Activated CD4-positive, alpha-beta memory T cell treated with anti-CD3 and anti-CD28 coated beads, Interleukin-2, amount 10 ng/mL, durations not matched to agents 7 days and 5 days (primary cell): ENCODE measurements around the gene SORCS3. TPM values are rescaled to one million over a fixed set of nuclear protein-coding genes. Genes with fewer than 3 reads are reported as not detected.

Experiments used
- CTCF ChIA-PET: fragments of 350-600 bp; sonication (Branson Sonifier 250); formaldehyde crosslinking; loops from one replicate; lab custom pipeline; 2021; ENCODE audit warnings: antibody characterized with exemption, inconsistent platforms; lab: Charles Lee
- POLR2A ChIA-PET: fragments of 350-600 bp; sonication (Branson Sonifier 250); formaldehyde crosslinking; loops from one replicate; lab custom pipeline; 2021; ENCODE audit warnings: antibody characterized with exemption; lab: Charles Lee
- DNase-seq: peaks from one replicate; pipeline ENCODE4 v3.0.0-alpha.2; 2020
- H3K27ac Mint-ChIP-seq: one replicate; pipeline ENCODE4 v1.8.0; 2021; ENCODE audit warnings: mild to moderate bottlenecking, mixed read lengths
- H3K27me3 Mint-ChIP-seq: one replicate; pipeline ENCODE4 v1.8.0; 2021; ENCODE audit warnings: mixed read lengths
- H3K36me3 Mint-ChIP-seq: one replicate; pipeline ENCODE4 v1.8.0; 2021; ENCODE audit warnings: low read depth, mixed read lengths
- H3K4me1 Mint-ChIP-seq: one replicate; pipeline ENCODE4 v1.8.0; 2021; ENCODE audit warnings: mixed read lengths
- H3K4me3 Mint-ChIP-seq: one replicate; pipeline ENCODE4 v1.8.0; 2021; ENCODE audit warnings: mild to moderate bottlenecking, mixed read lengths
- H3K9me3 Mint-ChIP-seq: one replicate; pipeline ENCODE4 v1.8.0; 2021; ENCODE audit warnings: mixed read lengths
- total RNA-seq, 2 experiments: library from RNA; stranded (reverse); gene quantifications; one replicate each; pipeline ENCODE4 v1.2.3, GENCODE V29; 2021

Gene SORCS3
- total RNA-seq, 2 experiments from 2014 or later = not detected

DNA sequence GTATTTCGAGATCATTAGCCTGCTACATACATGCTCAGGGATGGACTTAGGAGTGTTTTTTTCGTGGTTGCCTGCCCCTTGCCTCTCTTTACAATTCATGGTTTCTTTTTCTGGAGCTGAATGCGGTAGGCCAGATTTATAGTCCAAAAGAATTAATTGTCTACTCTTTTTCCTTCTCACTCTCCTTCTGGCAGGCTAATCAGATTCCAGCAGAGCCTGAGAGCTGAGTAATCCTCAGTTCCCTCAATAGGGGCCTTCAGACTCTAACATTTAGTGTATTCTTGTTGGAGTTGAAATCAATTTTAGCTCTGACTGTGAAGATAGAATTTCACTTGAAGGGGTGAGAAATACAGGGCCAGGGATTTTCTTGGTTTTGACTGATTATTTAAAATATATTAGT, 16.4 kb downstream of the SORCS3 start:
- POLR2A ChIA-PET = no interaction called here
- Mint-ChIP-seq H3K36me3 (no peaks in the 10 kb centered on the region), H3K27ac (no peak overlapping the region), H3K4me1 (no peaks in the 10 kb centered on the region), H3K27me3 (peaks cover 10% of the 10 kb centered on the region), H3K9me3 (no peaks in the 10 kb centered on the region), H3K4me3 (no peak overlapping the region)
- CTCF ChIA-PET = no interaction called here
- DNase-seq = no peak

DNA sequence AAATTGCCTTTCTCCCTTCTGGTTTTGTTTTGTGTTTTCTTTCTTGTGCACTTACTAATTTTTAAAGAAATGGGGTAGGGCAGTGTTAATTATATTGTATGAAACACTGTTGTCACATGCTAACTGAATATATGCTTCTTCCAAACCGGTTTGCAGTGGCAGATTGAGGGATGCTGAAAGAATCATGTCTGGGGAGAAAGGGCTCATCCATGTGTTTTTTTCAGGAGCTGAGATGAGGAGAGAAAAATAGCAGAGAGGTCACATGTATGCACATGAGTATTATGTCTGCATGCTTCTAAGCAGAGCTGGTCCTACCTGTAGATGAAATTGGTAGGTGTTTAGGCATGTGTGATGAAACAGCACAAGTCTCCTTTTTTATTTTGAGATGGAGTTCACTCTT, 17.0 kb downstream of the SORCS3 start:
- no peaks in the 10 kb centered on the region for H3K9me3 Mint-ChIP-seq
- no peak overlapping the region for H3K4me3 Mint-ChIP-seq
- H3K27me3 Mint-ChIP-seq = peaks cover 10% of the 10 kb centered on the region
- ChIA-PET CTCF (no interaction called here), POLR2A (no interaction called here)
- no peak overlapping the region for H3K27ac Mint-ChIP-seq
- no peak for DNase-seq
- H3K36me3 Mint-ChIP-seq = no peaks in the 10 kb centered on the region
- H3K4me1 Mint-ChIP-seq = no peaks in the 10 kb centered on the region

DNA sequence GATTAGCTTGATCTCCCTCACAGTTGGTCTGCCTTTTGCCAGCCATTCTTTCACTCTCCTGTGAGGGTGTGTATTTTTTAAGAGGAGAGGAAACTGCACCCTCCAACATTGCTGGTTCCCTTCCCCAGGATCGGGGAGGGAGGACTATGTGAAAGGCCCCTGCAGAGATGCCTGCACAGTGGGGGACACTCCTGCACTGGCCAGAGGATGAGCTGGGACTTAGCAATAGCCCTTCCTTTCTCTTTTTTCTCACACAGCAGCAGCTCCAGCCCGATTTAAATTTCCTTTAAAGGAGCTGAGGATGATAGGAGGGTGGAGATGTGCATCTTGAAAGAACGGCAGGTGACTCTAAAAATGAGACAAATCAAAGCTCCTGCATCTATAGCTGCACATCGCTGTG, 18.7 kb downstream of the SORCS3 start:
- POLR2A ChIA-PET = no interaction called here
- CTCF ChIA-PET = no interaction called here
- H3K4me3 Mint-ChIP-seq = no peak overlapping the region
- no peak overlapping the region for H3K27ac Mint-ChIP-seq
- no peaks in the 10 kb centered on the region for H3K36me3 Mint-ChIP-seq
- no peaks in the 10 kb centered on the region for H3K9me3 Mint-ChIP-seq
- H3K27me3 Mint-ChIP-seq = peaks cover 7% of the 10 kb centered on the region
- no peaks in the 10 kb centered on the region for H3K4me1 Mint-ChIP-seq
- DNase-seq = no peak

DNA sequence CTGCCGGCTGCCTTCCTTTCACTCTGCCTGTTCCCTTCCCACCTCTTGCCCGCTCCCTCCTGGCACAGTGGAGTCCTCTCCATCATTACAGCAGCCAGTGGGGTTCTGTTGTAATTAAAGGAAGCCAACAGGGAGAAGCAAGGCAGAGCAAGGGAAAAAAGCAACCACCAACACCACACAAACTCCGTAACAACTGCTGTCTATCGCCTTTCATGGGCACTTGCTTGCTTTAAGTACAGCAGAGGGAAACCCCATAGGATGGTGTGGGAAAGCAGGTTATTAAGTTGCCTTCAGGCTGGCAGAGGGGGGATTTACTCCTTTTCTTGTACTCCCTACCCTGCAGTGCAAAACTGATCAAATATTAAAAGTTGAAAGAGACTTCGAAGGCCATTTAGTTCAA, 22.0 kb downstream of the SORCS3 start:
- H3K36me3 Mint-ChIP-seq = no peaks in the 10 kb centered on the region
- ChIA-PET POLR2A (no interaction called here), CTCF (no interaction called here)

DNA sequence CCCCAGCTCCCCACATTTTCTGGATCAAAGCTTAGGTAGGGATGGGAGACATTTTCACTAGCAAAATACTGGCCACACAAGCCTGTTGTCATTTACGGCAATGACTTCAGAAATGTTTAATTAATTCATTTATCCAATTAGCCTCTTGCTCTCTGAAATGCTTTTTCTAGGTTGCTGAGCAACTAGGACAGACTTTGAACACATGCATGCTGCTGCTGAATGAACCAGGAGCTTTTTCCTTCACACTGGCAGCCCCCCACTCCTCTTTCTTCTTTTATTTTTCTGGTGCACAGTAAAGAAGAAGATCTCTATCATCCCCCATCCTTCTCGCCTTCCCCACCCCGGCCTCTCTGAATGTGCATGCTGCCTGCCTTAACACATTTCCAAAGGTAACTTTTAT, 22.5 kb downstream of the SORCS3 start:
- no peak for DNase-seq
- no peaks in the 10 kb centered on the region for H3K36me3 Mint-ChIP-seq
- no peaks in the 10 kb centered on the region for H3K9me3 Mint-ChIP-seq
- ChIA-PET POLR2A (no interaction called here), CTCF (no interaction called here)
- H3K4me1 Mint-ChIP-seq = no peaks in the 10 kb centered on the region
- H3K27ac Mint-ChIP-seq = no peak overlapping the region
- no peak overlapping the region for H3K4me3 Mint-ChIP-seq
- peaks cover 4% of the 10 kb centered on the region for H3K27me3 Mint-ChIP-seq

More for the DNA sequence above, 22.0 kb downstream of the SORCS3 start:
- Mint-ChIP-seq H3K27ac (no peak overlapping the region), H3K27me3 (peaks cover 4% of the 10 kb centered on the region), H3K4me1 (no peaks in the 10 kb centered on the region), H3K9me3 (no peaks in the 10 kb centered on the region), H3K4me3 (no peak overlapping the region)
- DNase-seq = no peak

DNA sequence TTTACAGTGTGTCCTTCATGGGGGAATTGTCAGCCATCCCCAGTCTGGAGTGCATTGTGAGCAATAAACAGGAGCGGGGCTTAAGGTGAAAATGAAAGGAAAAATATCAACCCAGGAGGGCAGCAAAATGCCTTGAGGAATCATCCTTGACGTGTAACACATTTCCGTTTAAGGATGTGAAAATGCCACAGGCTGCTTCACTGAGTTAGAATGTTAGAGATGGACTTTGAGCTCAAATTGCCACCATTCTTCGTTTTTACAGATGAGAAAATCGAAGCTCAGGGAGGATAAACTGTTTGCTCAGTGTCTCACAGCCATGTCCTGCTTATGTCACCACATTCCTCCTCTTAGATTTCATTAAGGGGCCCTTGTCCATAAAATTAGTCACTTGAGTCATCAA, 23.1 kb downstream of the SORCS3 start:
- no peaks in the 10 kb centered on the region for H3K36me3 Mint-ChIP-seq
- peaks cover 2% of the 10 kb centered on the region for H3K27me3 Mint-ChIP-seq
- H3K4me1 Mint-ChIP-seq = no peaks in the 10 kb centered on the region
- no peaks in the 10 kb centered on the region for H3K9me3 Mint-ChIP-seq
- H3K27ac Mint-ChIP-seq = no peak overlapping the region
- H3K4me3 Mint-ChIP-seq = no peak overlapping the region
- CTCF ChIA-PET = no interaction called here
- no peak for DNase-seq
- POLR2A ChIA-PET = no interaction called here

DNA sequence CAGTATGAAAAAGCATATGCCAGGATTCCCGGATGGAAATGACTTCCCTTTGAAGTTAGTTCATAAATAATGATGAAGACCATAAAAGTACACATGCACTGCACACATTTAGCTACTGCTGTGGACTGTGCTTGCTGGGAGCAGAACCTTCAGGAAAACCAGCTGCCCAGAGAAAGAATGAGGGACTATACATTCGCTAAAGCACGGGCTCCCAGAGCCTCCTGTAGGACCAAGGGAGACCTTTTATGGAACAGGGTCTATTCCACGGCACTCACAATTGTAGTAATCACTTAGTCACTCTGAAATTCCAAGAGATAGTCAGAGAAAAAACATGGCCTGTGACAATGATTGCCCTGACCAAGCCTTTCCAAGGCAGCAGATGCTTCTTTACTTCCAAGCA, 24.1 kb downstream of the SORCS3 start:
- no peak for DNase-seq
- POLR2A ChIA-PET = no interaction called here
- H3K27ac Mint-ChIP-seq = no peak overlapping the region
- H3K27me3 Mint-ChIP-seq = peaks cover under 1% of the 10 kb centered on the region
- CTCF ChIA-PET = no interaction called here
- H3K4me1 Mint-ChIP-seq = no peaks in the 10 kb centered on the region
- H3K9me3 Mint-ChIP-seq = no peaks in the 10 kb centered on the region
- no peak overlapping the region for H3K4me3 Mint-ChIP-seq
- no peaks in the 10 kb centered on the region for H3K36me3 Mint-ChIP-seq

DNA sequence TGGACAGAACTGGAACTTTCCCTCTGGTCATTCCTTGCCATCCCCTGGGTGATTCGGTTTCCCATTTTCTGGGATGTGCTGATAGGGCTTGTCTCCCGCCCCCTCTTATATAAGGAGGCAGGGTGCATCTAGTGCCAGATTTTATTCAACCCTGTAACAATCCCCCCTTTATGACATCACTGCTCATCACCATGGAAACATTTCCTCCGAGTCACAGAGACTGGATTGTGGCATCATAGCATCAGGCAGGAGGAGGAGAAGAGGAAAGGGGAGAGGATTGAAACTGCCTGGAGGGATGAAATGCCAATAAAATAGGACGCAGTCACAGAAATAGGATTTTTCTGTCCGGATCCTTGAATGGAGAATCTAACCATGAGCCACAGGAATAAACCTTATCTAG, 25.0 kb downstream of the SORCS3 start:
- POLR2A ChIA-PET = no interaction called here
- CTCF ChIA-PET = no interaction called here
- Mint-ChIP-seq H3K9me3 (no peaks in the 10 kb centered on the region), H3K4me3 (no peak overlapping the region), H3K4me1 (no peaks in the 10 kb centered on the region), H3K27ac (no peak overlapping the region), H3K36me3 (no peaks in the 10 kb centered on the region), H3K27me3 (no peaks in the 10 kb centered on the region)
- DNase-seq = no peak

DNA sequence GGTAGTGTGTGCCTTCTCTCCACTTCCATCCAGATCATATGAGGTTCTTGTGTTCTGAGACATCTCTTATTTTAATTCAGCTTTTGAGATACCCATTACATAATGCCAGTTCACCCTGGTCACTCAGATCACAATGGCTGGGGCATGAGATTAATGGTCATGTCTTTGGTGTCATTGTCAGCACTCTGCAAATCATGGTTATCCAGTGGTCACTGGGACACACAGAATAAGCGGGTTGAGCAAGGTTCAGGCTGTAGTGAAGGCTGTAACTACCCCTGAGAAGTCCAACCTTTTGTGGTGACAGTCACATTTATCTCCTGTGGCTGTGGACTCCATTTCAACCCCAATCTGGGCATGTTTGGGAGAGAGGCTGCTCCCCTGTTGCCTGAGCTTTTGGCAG, 35.8 kb downstream of the SORCS3 start:
- DNase-seq = no peak
- H3K36me3 Mint-ChIP-seq = no peaks in the 10 kb centered on the region
- no peak overlapping the region for H3K4me3 Mint-ChIP-seq
- no peaks in the 10 kb centered on the region for H3K4me1 Mint-ChIP-seq
- ChIA-PET CTCF (no interaction called here), POLR2A (no interaction called here)
- no peaks in the 10 kb centered on the region for H3K9me3 Mint-ChIP-seq
- H3K27ac Mint-ChIP-seq = no peak overlapping the region
- H3K27me3 Mint-ChIP-seq = peaks cover 22% of the 10 kb centered on the region

DNA sequence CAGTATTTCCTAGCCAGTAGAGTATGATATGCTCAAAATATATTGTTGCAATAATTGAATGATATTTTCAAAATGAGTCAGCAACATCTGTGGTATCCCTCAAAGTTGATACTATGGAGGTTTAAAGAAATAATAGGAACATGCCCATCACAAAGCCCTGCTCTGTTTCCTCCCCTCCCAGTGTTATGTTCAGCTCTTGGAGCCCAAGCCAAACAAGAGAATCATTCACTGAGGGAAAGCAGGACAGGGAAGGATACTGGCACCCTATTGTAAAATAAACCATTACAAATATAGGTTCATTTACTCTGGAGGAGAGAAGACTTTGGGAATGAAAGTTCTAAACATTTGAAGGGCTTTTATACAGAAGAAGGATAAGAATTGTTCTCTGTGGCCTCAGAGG, 37.6 kb downstream of the SORCS3 start:
- H3K27me3 Mint-ChIP-seq = peaks cover 17% of the 10 kb centered on the region
- H3K4me1 Mint-ChIP-seq = no peaks in the 10 kb centered on the region
- ChIA-PET CTCF (no interaction called here), POLR2A (no interaction called here)
- no peak overlapping the region for H3K27ac Mint-ChIP-seq
- DNase-seq = no peak
- no peaks in the 10 kb centered on the region for H3K9me3 Mint-ChIP-seq
- H3K36me3 Mint-ChIP-seq = no peaks in the 10 kb centered on the region
- no peak overlapping the region for H3K4me3 Mint-ChIP-seq

DNA sequence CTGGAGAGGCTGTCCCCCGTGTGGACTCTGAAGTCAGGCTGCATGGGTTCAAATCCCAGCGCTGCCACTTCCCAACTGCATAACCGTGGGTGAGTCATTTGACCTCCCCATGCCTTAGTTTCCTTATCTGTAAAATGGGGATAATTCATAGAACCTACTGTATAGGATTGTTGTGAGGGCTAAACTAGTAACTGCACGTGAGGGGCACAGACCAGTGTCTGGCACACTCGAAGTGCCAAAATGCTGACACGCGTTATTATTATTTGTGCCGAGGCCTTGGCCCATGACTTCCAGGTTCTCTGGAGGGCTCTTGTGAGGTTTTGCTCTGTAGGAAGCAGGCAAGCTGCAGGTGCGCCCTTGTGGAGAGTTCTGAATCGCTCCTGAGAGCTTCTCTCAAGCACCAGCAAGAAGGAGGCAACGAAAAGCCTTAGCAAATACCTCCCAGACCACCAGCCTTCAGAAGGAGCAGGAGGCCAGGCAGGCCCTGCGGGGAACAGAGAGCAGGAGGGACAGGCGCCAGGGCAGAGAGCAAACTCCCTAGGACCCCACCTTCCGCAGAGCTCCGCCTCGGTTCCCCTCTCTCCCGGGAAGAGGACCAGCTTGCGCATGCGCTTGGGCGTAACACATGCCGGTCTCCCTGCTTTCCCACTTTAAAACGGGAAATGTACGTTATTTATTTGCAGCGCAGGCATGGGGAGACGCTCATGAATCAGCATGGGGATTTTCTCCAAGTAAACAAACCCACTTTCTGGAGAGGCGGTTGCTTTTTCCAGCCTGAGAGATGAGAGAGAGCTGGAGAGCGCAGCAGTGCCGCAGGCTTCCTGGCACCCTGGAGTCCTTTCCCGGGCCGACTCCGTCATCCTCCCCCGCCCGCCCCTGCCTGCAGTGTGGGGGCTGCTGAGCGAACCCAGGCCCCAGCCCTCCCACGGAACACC, 39.6 kb downstream of the SORCS3 start:
- ChIA-PET POLR2A (no interaction called here), CTCF (no interaction called here)
- H3K27ac Mint-ChIP-seq = no peak overlapping the region
- H3K36me3 Mint-ChIP-seq = no peaks in the 10 kb centered on the region
- H3K4me3 Mint-ChIP-seq = no peak overlapping the region
- no peak for DNase-seq
- no peaks in the 10 kb centered on the region for H3K4me1 Mint-ChIP-seq
- no peaks in the 10 kb centered on the region for H3K9me3 Mint-ChIP-seq
- H3K27me3 Mint-ChIP-seq = peaks cover 17% of the 10 kb centered on the region

DNA sequence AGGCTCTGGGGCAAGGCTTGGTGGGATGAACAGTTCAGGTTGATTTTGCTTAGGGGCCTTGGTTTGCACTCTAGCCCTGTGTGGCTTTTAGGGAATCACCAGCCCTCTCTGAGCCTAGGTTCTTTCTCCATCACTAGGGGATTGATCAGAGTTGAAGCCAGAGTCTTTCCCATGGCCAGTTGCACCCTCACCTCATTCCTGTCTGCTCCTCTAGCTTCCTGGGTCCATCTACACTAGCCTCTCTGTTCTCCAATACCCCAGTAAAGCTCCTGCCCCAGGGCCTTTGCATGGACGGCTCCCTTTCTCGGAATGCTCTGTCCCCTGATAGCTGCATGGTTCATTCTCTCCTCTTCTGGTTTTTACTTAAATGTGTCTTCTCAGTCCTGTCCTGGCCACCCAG, 40.4 kb downstream of the SORCS3 start:
- ChIA-PET CTCF (no interaction called here), POLR2A (no interaction called here)
- Mint-ChIP-seq H3K4me1 (no peaks in the 10 kb centered on the region), H3K36me3 (no peaks in the 10 kb centered on the region), H3K27ac (no peak overlapping the region), H3K4me3 (no peak overlapping the region), H3K27me3 (peaks cover 16% of the 10 kb centered on the region), H3K9me3 (no peaks in the 10 kb centered on the region)
- no peak for DNase-seq

DNA sequence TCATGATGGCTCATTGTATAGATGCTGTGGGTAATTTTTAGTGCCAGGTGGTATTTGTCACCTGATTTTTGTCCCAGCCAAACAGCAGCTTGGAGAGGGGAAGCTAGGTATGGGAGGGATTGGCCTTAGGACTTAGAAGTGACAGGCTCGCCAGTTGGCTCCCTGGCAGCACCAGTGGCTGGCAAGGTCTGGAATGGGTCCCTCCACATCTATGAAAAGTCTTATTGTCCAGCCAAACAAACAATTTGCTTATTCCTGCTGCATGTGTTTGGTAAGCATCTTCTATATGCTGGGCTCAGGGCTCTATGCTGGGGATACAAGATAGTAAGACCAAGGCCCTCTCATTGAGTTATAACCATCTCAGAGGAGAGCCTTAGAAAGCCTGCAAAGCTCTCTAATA, 42.5 kb downstream of the SORCS3 start:
- H3K27me3 Mint-ChIP-seq = peaks cover 12% of the 10 kb centered on the region
- DNase-seq = no peak
- H3K4me1 Mint-ChIP-seq = no peaks in the 10 kb centered on the region
- no peak overlapping the region for H3K27ac Mint-ChIP-seq
- POLR2A ChIA-PET = no interaction called here
- no peaks in the 10 kb centered on the region for H3K9me3 Mint-ChIP-seq
- no peaks in the 10 kb centered on the region for H3K36me3 Mint-ChIP-seq
- no peak overlapping the region for H3K4me3 Mint-ChIP-seq
- CTCF ChIA-PET = no interaction called here

DNA sequence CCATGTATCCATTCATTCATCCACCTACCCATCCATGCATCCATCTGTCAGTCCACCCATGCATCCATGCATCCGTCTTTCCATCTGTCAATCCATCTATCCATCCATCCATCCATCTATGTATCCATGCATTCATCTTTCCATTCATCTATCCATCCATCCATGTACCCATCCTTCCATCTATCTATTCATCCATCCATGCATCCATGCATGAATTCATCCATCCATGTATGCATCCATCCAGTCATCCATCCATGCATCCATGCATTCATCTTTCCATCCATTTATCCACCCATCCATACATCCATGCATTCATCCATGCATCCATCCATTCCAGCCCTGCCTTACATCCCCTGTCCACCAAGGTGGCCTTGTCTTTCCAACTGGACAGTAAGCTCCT, 45.7 kb downstream of the SORCS3 start:
- no peaks in the 10 kb centered on the region for H3K4me1 Mint-ChIP-seq
- no peak for DNase-seq
- H3K4me3 Mint-ChIP-seq = no peak overlapping the region
- ChIA-PET POLR2A (no interaction called here), CTCF (no interaction called here)
- H3K27me3 Mint-ChIP-seq = peaks cover 1% of the 10 kb centered on the region
- H3K9me3 Mint-ChIP-seq = no peaks in the 10 kb centered on the region
- no peak overlapping the region for H3K27ac Mint-ChIP-seq
- H3K36me3 Mint-ChIP-seq = no peaks in the 10 kb centered on the region
